OCI-LY3 (cell line): ENCODE results near the gene AK4.

Experiments used
- H2AFZ ChIP-seq: fragments of 200-600, 300-600 bp; shearing (Covaris generic); 2 replicates; pipeline ENCODE4 v1.6.0; 2014; ENCODE audit warnings: antibody characterized with exemption, low read depth, low read length
- H3K27ac ChIP-seq: fragments of 200-600, 300-600 bp; sonication (generic); 2 replicates; pipeline ENCODE4 v1.5.1; 2014; ENCODE audit warnings: mild to moderate bottlenecking, low read length, moderate library complexity, mixed read lengths
- H3K27me3 ChIP-seq: fragments of 200-600, 300-600 bp; sonication (generic); 2 replicates; pipeline ENCODE4 v1.6.1; 2014; ENCODE audit warnings: low read depth, low read length, mixed read lengths
- H3K36me3 ChIP-seq: fragments of 200-600, 300-600 bp; sonication (generic); replicated peaks from 2 replicates; pipeline ENCODE3; 2014; ENCODE audit warnings: low read depth, low read length, mixed read lengths
- H3K4me1 ChIP-seq: fragments of 300-600, 200-600 bp; sonication (generic); 2 replicates; pipeline ENCODE4 v1.6.1; 2014; ENCODE audit warnings: low read length, mixed read lengths
- H3K4me2 ChIP-seq: fragments of 200-600, 300-600 bp; sonication (generic); 2 replicates; pipeline ENCODE4 v1.6.1; 2014; ENCODE audit warnings: low read length, mixed read lengths
- H3K4me3 ChIP-seq: fragments of 300-600, 200-600 bp; sonication (generic); 2 replicates; pipeline ENCODE4 v1.5.1; 2014; ENCODE audit warnings: antibody characterized with exemption, mild to moderate bottlenecking, low read length, moderate library complexity
- H3K79me2 ChIP-seq: fragments of 300-600, 200-600 bp; shearing (Covaris generic); 2 replicates; pipeline ENCODE4 v1.6.1; 2014; ENCODE audit warnings: mild to moderate bottlenecking, low read length, mixed read lengths
- H3K9ac ChIP-seq: fragments of 300-600, 200-600 bp; shearing (Covaris generic); 2 replicates; pipeline ENCODE4 v1.6.0; 2014; ENCODE audit warnings: mild to moderate bottlenecking, low read length, moderate library complexity
- H3K9me3 ChIP-seq: fragments of 200-600, 300-600 bp; shearing (Covaris generic); 2 replicates; pipeline ENCODE4 v1.6.1; 2014; ENCODE audit warnings: low read length, mixed read lengths; ENCODE audit not compliant: insufficient read depth
- H4K20me1 ChIP-seq: fragments of 200-600, 300-600 bp; sonication (generic); 2 replicates; pipeline ENCODE4 v1.6.1; 2016; ENCODE audit warnings: low read length, mixed read lengths; ENCODE audit not compliant: insufficient read depth
- EZH2phosphoT487 ChIP-seq: fragments of 200-600 bp; shearing (Covaris generic); IDR thresholded peaks from 2 replicates; pipeline ENCODE4 v1.6.1; 2018; ENCODE audit warnings: antibody characterized with exemption, mixed run types, low read depth
- TF ChIP-seq, protein P1 (sequence below): fragments of 200-600, 300-600 bp; sonication (generic); IDR thresholded peaks from 2 replicates; pipeline ENCODE4 v1.5.1; 2014; ENCODE audit warnings: antibody characterized with exemption, low read length, low read depth

AK4 gene

DNA sequence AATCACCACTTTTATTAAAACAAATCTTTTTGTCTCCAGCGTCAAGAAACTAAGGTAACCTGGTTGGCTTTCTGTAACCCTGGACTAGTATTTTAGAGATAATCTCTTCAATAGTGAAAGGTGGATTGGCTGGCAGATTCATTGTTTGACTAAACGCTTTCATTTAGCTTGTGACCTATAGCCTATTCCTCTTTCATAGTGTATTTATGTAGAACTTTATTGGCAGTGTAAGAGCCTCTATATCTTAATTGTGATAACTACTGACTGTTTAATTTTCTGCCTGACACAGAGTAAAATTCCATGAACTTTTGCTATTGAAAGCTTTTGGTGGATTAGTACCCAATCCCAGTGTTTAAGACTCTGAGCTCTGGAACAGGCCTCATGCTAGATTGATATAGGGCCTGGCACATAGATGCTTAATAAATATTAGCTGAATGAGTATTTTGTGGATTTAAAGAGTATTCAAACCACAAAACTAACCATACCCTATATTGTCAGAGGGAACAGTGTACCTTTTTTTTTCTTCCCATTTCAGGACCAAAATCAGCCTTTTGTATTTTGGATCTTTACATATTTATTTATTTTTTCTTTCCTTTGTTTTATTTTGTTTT, 34.8 kb downstream of the AK4 start:
- Histone ChIP-seq H3K9ac (no peak overlapping the region), H4K20me1 (peaks cover 70% of the 10 kb centered on the region), H3K4me2 (no peak overlapping the region), H3K4me3 (no peak overlapping the region), H3K27ac (no peak overlapping the region), H3K27me3 (no peaks in the 10 kb centered on the region), H3K36me3 (no peaks in the 10 kb centered on the region), H3K9me3 (no peaks in the 10 kb centered on the region), H3K79me2 (peaks cover 32% of the 10 kb centered on the region), H2AFZ (no peak overlapping the region), H3K4me1 (0 out of 2 replicates have a peak, but pooled peaks cover 3% of the 10 kb centered on the region)
- TF ChIP-seq EZH2phosphoT487 = no peak
- TF ChIP-seq, protein P1, sequence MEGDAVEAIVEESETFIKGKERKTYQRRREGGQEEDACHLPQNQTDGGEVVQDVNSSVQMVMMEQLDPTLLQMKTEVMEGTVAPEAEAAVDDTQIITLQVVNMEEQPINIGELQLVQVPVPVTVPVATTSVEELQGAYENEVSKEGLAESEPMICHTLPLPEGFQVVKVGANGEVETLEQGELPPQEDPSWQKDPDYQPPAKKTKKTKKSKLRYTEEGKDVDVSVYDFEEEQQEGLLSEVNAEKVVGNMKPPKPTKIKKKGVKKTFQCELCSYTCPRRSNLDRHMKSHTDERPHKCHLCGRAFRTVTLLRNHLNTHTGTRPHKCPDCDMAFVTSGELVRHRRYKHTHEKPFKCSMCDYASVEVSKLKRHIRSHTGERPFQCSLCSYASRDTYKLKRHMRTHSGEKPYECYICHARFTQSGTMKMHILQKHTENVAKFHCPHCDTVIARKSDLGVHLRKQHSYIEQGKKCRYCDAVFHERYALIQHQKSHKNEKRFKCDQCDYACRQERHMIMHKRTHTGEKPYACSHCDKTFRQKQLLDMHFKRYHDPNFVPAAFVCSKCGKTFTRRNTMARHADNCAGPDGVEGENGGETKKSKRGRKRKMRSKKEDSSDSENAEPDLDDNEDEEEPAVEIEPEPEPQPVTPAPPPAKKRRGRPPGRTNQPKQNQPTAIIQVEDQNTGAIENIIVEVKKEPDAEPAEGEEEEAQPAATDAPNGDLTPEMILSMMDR = no peak

DNA sequence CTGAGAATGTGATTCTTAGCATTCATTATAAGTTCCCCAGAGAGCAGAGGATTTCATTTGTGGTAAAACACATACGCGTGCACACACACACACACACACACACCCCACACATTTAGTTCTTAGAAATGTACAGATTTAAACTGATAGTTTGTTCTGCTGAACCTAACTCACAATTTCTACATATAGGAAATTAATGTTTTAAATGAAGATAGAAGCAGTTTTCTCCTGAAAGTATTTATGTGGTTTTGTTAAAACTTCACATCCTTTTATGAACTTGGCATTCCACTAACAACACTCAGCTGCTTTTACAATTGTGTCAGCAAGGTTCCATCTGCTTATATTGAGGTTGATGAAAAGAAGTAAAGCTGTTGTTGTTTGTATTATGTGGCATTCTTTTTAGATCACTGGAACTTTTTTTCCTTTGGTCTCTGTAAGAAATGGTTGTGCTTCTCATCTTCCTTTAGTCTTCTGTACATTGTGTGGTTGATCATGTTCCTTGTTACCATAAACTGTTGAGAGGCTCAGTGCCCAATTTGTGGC, 41.6 kb downstream of the AK4 start:
- Histone ChIP-seq H3K79me2 (peaks cover 6% of the 10 kb centered on the region), H3K9ac (no peak overlapping the region)

DNA sequence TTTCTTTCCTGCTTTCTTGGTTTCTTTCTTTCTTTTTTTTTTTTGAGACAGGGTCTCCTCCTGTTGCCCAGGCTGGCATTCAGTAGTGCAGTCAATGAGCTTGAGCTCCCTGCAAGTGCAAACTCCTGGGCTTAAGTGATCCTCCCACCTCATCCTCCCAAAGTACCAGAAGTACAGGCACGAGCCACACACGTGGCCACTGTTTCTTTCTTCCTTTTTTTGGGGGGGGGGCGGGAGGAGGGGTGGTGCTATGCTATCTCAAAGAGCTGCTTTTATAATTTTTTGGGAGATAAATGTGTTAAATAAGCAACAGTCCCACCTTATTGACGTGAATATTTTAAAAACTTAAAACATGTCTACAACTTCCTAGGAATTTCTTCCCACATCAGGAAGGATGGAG, 42.2 kb downstream of the AK4 start:
- no peaks in the 10 kb centered on the region for H3K27me3 ChIP-seq
- TF ChIP-seq, protein P1 = no peak
- no peak for TF ChIP-seq EZH2phosphoT487
- H4K20me1 ChIP-seq = peaks cover 7% of the 10 kb centered on the region; the same call in 1 of the 2 replicates
- no peaks in the 10 kb centered on the region for H3K4me1 ChIP-seq
- H3K27ac ChIP-seq = no peak overlapping the region
- H3K79me2 ChIP-seq = peaks cover 3% of the 10 kb centered on the region; the same call in 1 of the 2 replicates
- H3K4me3 ChIP-seq = no peak overlapping the region
- no peak overlapping the region for H3K9ac ChIP-seq
- H3K4me2 ChIP-seq = no peak overlapping the region
- no peaks in the 10 kb centered on the region for H3K9me3 ChIP-seq
- no peak overlapping the region for H2AFZ ChIP-seq
- H3K36me3 ChIP-seq = peaks cover 14% of the 10 kb centered on the region

More for the DNA sequence above, 41.6 kb downstream of the AK4 start:
- no peak overlapping the region for H3K4me2 ChIP-seq
- TF ChIP-seq, protein P1 = no peak
- no peak for TF ChIP-seq EZH2phosphoT487
- no peak overlapping the region for H3K27ac ChIP-seq
- H3K36me3 ChIP-seq = peaks cover 14% of the 10 kb centered on the region
- no peaks in the 10 kb centered on the region for H3K4me1 ChIP-seq
- no peaks in the 10 kb centered on the region for H3K27me3 ChIP-seq
- H3K9me3 ChIP-seq = no peaks in the 10 kb centered on the region
- no peak overlapping the region for H2AFZ ChIP-seq
- peaks cover 13% of the 10 kb centered on the region; the same call in 1 of the 2 replicates for H4K20me1 ChIP-seq
- no peak overlapping the region for H3K4me3 ChIP-seq

DNA sequence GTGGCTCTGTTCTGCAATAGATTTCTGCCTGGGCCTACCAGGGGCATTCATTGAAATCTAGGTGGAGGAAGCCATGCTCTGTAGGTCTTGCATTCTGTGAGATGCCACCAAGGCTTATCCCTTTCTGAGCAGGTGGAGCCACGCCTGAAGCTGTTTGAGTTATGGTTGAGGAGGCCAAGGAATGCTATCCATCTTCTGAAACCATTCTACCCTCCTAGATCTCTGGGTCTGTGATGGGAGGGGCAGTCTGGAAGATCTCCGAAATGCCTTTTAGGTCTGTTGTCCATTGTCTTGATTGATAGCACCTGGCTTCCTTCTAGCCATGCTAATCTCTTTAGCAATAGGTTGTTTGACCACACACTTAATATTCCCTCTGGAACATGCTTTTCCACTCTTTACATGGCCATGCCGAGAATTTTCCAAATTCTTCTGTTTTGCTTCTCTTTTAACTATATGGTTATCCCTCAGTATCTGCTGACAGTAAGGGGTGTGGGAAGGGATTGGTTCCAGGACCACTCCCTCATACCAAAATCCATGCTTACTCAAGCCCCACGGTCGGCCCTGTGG, 45.2 kb downstream of the AK4 start:
- no peak overlapping the region for H2AFZ ChIP-seq
- H3K4me3 ChIP-seq = no peak overlapping the region
- H3K9ac ChIP-seq = no peak overlapping the region
- no peaks in the 10 kb centered on the region for H3K9me3 ChIP-seq
- no peak overlapping the region for H3K4me2 ChIP-seq
- no peak overlapping the region for H3K27ac ChIP-seq
- H4K20me1 ChIP-seq = no peaks in the 10 kb centered on the region
- H3K79me2 ChIP-seq = no peaks in the 10 kb centered on the region
- no peaks in the 10 kb centered on the region for H3K27me3 ChIP-seq
- no peaks in the 10 kb centered on the region for H3K4me1 ChIP-seq
- TF ChIP-seq EZH2phosphoT487 = no peak
- TF ChIP-seq, protein P1 = no peak
- peaks cover 14% of the 10 kb centered on the region for H3K36me3 ChIP-seq
